SHP77 treated with DMSO at 0.1 percent for 48 hours (cell line): ENCODE measurements around the gene SMC3.
"Not testable (repeated sequence)": the region's sequence is repeated elsewhere in the genome, so short reads cannot be mapped to it uniquely, and the experiment has no call there.

Experiments
- DNase-seq: peaks from one replicate; lab custom pipeline; 2025; lab: John Stamatoyannopoulos, UW

SMC3 gene

DNA sequence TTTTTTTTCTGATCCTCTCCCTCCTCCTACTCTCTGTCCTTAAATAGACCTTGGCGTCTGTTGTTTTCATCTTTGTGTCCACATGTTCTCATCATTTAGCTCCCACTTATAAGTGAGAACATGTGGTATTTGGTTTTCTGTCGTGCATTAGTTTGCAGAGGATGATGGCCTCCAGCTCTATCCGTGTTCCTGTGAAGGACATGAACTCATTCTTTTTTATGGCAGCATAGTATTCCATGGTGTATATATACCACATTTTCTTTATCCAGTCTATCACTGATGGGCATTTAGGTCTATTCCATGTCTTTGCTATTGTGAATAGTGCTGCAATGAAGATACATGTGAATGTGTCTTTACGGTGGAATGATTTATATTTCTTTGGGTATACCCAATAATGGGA lies 55.8 kb downstream of the SMC3 start:
- not testable (repeated sequence) for DNase-seq

DNA sequence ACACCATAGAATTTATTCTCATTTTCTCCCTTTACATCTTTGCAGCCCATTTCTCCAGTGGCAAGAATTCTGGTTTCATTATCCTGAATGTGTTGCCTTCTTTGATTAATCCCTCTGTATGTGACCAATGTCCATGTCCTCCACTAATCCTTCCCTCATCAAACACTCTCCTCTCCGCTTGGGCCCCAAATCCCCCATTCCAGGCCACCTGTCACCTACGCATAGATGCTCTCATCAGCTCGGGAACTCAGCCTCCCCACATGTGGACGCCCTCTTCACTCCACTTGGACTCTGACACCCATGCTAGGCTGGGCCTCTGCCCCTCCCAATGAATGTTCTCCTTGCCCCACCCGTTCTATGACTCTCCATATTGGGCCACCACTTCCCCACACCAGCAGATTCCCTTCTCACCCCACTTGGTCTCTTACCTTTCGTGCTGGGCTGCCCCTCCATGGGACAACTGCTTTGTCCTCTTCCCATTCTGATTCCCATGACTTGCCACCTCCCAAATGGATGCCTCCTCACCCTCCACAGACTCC lies 57.9 kb downstream of the SMC3 start:
- no peak for DNase-seq

DNA sequence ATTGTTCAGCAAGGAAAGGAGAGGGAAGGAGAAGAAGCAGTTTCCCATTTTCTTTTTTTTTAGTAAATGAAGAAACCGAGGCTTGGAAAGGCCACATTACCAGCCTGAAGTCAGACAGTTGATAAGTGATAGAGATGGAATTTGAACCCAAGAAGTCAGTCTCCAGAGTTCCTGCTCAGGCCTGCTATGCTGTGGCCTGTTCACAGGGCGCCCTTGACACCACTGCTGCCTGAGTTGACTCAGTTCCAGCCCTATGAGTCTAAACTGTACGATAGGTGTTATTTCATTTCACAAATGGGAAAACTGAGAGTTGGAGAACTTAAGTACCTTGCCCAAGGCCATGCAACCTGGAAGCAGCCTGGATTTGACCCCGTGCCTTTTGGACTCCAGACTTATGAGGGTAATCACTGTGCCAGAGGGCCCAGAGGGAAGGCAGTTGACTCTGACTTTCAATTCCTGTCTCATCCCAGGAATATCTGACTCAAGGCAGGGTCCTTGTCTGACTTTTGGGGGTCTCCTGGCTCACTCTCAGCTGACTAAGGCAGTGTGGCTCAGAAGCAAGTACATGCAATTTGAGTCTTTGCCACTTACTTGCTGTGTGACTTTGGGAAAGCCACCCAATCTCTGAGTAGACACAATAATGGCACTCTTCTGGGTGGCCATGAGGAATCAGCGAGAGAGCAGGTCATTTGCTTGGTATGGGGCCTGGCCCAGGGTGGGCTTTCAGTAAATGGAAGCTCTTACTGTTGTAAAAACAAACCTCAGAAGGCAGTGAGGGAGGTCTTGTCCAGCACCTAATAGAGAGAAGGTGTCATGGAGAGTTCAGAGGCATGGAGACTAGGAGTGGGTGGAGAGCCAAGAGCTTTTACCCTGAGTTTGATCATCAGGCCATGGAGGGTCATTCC lies 58.7 kb downstream of the SMC3 start:
- DNase-seq, result no peak

DNA sequence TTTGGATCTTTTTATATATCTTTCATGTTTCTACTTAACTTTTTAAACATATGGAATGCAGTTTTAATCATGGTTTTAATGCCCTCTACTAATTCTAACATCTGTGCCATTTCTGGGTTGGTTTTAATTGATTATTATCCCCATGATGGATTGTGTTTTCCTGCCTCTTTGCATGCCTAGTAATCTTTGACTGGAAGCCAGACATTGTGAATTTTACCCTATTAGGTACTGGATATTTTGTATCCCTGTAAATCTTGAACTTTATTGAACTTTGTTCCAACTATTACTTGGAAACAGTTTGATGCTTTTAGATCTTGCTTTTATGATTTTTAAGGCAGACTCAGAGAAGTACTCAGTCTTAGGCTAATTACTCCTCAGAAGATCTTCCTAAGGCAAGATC lies 60.7 kb downstream of the SMC3 start:
- DNase-seq, result no peak

DNA sequence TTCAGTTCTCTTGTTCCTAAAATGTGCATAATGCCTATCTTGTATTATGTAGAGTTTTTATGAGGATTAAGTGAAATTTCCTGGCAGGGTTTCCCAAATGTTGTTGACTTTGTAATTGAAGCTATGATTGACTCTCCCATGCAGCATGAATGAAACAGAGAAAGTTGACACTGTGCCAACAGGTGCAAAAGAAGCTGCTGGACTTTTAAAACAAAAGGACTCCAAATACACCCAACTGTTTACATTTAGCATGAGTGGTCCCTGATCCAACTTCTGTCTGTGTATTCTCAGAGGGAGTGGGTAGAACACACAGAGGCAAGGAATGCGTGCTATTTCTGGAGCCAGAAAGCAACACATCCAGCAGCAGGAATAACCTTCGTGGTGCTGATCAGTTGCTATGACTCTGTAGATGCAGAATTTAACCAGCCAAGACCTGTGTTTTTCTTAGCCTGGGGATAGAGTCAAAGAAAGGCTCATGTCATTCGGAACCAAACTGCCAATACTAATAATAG lies 62.2 kb downstream of the SMC3 start:
- peak; percentile 88 for DNase-seq

- DNase-seq, result no peak
These were observed 64.4 kb downstream of the SMC3 start for GRCh38 chr10:110631934-110632333.

DNA sequence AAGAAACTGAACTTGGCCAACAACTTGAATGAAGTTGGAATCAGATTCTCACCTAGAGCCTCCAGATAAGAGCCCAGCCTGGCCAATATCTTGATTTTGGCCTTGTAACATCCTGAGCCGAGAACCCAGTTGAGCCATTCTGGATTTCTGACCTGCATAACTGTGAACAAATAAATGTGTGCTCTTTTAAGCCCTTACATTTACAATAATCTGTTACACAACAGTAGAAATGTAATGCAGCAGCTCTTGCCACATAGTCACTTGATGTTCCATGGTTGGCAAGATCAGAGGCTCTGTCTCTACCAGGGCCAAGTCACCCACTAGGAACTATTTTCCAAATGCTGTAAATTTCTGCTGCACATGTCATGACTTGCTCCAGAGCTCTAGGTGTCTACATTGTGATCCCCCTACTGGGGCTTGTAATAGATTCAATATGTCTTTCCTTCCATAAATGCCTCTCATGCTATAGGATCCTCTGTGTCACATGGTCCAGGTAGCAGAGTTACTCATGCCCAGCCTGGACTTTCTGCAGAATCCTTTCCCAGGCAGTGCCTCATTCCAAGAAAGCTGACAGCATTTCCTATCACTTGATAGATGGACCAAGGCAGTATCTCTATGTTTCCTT lies 65.2 kb downstream of the SMC3 start:
- DNase-seq, result no peak

DNA sequence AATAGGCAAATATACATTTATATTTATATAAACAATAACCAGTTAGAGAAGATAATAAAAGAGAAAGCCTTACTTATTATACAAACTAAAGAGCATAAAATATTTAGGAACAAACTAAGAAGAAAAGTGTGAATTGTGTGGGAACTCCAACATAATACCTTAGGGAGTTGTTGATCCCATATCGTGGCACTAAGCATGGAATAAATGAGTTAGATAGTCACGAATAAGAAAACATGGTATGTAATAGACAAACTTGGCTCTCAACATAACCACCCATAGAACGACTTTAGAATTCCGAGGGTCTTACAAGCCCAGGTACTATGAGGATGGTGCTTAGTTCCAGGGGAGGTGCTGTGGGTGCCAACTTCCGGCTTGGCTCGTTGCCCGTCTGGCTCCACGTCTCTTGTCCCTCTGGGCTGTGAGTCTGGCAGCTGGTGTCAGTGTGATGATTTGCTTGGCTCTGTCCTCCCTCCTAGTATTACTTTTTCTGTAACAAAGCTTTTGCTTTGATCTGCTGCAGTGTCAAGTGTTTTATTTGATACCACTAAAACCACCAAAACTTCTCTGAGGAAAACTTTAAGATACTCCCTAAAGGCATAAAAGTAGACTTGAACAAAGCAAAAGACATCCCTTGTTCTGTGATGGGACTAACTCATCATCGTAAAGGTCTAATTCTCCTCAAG lies 67.2 kb downstream of the SMC3 start:
- peak; percentile 79 for DNase-seq

- DNase-seq, result no peak
These were observed 69.1 kb downstream of the SMC3 start for GRCh38 chr10:110636572-110636931.

DNA sequence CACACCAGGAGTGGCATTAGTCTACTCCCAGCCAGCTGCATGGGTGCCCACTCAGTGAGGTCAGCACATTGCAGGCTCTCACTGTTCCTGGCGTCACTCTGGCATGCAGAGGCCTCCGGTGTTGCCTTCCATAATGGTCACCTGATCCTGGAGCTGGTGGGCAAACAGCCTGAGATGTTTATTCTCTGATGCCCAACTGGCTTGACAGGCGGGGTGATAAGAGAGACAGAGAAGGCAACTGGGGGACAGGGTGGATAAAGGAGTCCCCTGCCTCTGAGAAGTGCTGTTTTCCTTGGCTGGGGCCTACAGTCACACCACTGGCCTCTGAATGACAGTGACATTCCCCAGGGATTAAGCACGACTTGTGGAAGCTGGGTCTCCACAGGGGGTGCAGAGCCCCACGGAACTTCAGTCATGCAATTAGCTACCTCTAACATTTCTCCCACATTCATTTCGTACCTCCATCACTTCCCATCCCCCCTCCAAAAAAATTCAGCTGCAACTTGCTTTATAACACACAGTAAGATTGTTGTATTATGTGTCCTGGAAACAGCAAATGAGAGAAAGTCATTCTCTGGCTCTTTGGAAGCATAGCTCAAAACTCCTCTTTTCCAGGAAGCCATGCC lies 69.5 kb downstream of the SMC3 start:
- DNase-seq, result peak; percentile 22

DNA sequence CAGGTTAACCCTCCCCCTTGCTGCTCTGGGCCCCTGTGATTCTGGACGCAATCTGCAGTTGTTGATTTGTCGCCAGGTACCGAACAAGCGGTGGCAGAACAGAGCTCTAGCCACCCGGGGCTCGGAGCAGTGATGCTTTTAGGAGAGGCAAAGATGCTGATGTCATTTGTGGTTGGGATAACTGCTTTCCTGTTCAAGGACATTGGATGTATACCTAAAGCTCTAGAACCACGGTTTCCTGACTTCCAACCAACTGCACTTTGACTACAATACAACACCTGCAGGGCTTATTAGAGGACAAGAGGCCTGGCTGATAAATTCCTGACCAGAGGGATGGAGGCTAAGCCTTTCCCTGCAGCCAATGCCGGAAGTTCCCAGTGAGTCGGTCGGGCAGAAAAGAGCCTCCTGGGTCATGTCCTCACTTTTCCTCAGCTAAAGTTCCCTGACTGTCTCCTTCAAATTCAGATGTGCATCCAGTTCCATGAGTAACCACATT lies 70.1 kb downstream of the SMC3 start:
- DNase-seq, result peak; percentile 22

GRCh38 chr10:110638319-110638718 lies 70.8 kb downstream of the SMC3 start:
- DNase-seq, result no peak

DNA sequence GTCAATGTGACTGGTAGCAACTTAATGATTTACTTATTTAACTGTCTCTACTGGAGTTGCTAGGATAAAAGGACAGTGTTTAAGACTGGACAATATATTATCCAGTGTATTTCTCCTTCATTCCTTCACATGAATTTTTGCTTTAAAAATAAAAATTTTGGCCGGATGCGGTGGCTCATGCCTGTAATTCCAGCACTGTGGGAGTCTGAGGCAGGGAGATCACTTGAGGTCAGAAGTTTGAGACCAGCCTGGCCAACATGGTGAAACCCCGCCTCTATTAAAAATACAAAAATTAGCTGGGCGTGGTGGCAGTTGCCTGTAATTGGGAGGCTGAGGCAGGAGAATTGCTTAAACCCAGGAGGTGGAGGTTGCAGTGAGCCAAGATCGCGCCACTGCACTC lies 71.6 kb downstream of the SMC3 start:
- not testable (repeated sequence) for DNase-seq

- not testable (repeated sequence) for DNase-seq
These were observed 72.4 kb downstream of the SMC3 start for GRCh38 chr10:110639858-110640257.

GRCh38 chr10:110641256-110641655 lies 73.8 kb downstream of the SMC3 start:
- peak; percentile 89 for DNase-seq

- DNase-seq, result no peak
These were observed 74.9 kb downstream of the SMC3 start for GRCh38 chr10:110642204-110643034.

GRCh38 chr10:110643035-110643652 lies 75.6 kb downstream of the SMC3 start:
- DNase-seq, result peak; percentile 38

DNA sequence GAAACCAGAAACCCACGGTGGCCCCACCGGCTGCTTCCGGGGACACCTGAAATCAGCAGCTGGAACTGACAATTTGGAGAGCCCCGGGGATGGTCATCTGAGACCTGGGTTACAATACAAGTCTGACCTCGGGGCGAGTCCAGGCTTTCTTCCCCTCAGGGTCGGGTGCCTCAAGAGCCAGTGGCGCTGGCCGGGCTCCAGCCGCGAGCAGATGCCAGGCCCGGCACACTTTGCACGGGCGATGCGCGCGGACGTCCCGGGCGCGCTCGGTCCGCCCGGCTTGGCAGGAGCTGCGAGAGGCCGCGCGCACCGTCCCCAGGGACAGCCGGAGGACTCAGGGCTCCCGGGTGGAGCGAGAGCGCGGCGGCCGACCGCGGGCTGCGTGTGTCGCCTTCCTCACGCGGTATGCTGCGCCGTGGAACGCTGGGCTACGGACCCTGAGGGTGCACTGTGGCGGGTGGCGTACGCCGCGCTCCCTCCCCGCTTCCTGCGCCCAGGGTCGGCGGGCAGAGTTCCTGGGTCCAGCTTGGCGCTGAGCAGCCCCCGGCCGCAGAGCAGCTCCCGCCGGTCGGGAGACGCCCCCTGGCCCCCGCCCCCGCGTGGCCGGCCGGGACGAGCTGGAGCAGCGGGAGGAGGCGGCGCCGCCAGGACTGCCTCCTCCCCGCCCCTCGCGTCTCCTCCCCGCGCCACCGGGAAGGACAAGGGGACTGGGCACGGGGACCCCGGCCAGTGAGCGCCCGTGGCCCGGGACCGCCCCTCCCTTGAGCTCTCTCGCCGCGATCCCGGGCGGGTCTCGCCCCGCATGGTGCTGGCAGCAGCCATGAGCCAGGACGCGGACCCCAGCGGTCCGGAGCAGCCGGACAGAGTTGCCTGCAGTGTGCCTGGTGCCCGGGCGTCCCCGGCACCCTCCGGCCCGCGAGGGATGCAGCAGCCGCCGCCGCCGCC lies 76.4 kb downstream of the SMC3 start, which contains the start of gene RBM20:
Gene RBM20, plus strand, starts transcription at position 684 of the 945 bp plus-strand sequence. Its CDS starts 119 bp downstream, at position 803.
- peak; percentile 42 for DNase-seq
